ENCODE data around the gene NOL4L.
"Not testable (repeated sequence)": the region's sequence is repeated elsewhere in the genome, so short reads cannot be mapped to it uniquely, and the experiment has no call there.

Gene NOL4L

GRCh38 chr20:32507998-32508774, 76.9 kb downstream of the NOL4L start:
- DNase-seq (ENCODE audit: low read depth), result no peak

GRCh38 chr20:32506721-32507120, 78.4 kb downstream of the NOL4L start:
- no peak for DNase-seq (ENCODE audit: low read depth)

- DNase-seq (ENCODE audit: low read depth), result no peak
Measured at GRCh38 chr20:32505723-32506473, 79.2 kb downstream of the NOL4L start.

- no peak for DNase-seq (ENCODE audit: low read depth)
Measured at GRCh38 chr20:32501709-32502108, 83.4 kb downstream of the NOL4L start.

GRCh38 chr20:32497589-32498224, 87.4 kb downstream of the NOL4L start:
- DNase-seq (ENCODE audit: low read depth), result no peak

GRCh38 chr20:32496811-32497533, 88.2 kb downstream of the NOL4L start:
- DNase-seq (ENCODE audit: low read depth), result no peak

GRCh38 chr20:32495949-32496348, 89.2 kb downstream of the NOL4L start:
- DNase-seq (ENCODE audit: low read depth), result no peak

GRCh38 chr20:32495217-32495565, 89.9 kb downstream of the NOL4L start:
- no peak for DNase-seq (ENCODE audit: low read depth)

- no peak for DNase-seq (ENCODE audit: low read depth)
Measured at GRCh38 chr20:32494483-32495216, 90.5 kb downstream of the NOL4L start.

- DNase-seq (ENCODE audit: low read depth), result no peak
Measured at GRCh38 chr20:32493356-32493755, 91.8 kb downstream of the NOL4L start.

GRCh38 chr20:32491764-32492151, 93.4 kb downstream of the NOL4L start:
- DNase-seq (ENCODE audit: low read depth), result not testable (repeated sequence)

- DNase-seq (ENCODE audit: low read depth), result no peak
Measured at GRCh38 chr20:32490942-32491763, 94.0 kb downstream of the NOL4L start.

GRCh38 chr20:32488066-32488838, 96.9 kb downstream of the NOL4L start:
- DNase-seq (ENCODE audit: low read depth), result no peak

- DNase-seq (ENCODE audit: low read depth), result no peak
Measured at GRCh38 chr20:32487381-32487780, 97.8 kb downstream of the NOL4L start.

GRCh38 chr20:32485770-32486478, 99.2 kb downstream of the NOL4L start:
- no peak for DNase-seq (ENCODE audit: low read depth)

- peak; percentile 68 for DNase-seq (ENCODE audit: low read depth)
Measured at GRCh38 chr20:32484958-32485769, 100.0 kb downstream of the NOL4L start.

- DNase-seq (ENCODE audit: low read depth), result no peak
Measured at GRCh38 chr20:32484225-32484957, 100.7 kb downstream of the NOL4L start.

All from stimulated activated CD8-positive, alpha-beta memory T cell treated with anti-CD3 and anti-CD28 coated beads, Interleukin-15, amount 100 ng/mL, for 1 hour (primary cell).